Choroid plexus epithelial cell (primary cell): Measurements from ENCODE around the gene HIVEP2.

Experiments
- DNase-seq: peaks from one replicate; pipeline ENCODE4 v3.0.0-alpha.2; 2010; ENCODE audit warnings: low read depth
- H3K4me3 ChIP-seq: 2 replicates; pipeline ENCODE4 v1.5.1; 2011; ENCODE audit warnings: low read depth, mild to moderate bottlenecking, control low read depth, low read length, moderate library complexity
- CTCF ChIP-seq: conservative IDR thresholded peaks from 2 replicates; pipeline ENCODE4 v1.5.1; 2011; ENCODE audit warnings: low read depth, mild to moderate bottlenecking, control low read depth, inconsistent platforms, low read length, moderate library complexity

HIVEP2 gene

GRCh38 chr6:142844065-142844755, 100.8 kb downstream of the HIVEP2 start:
- TF ChIP-seq CTCF, result no peak
- DNase-seq, result peak; percentile 60
- H3K4me3 ChIP-seq, result no peak overlapping the region

- DNase-seq, result no peak
- no peak for TF ChIP-seq CTCF
- no peak overlapping the region for H3K4me3 ChIP-seq
Measured at GRCh38 chr6:142843361-142843760, 101.6 kb downstream of the HIVEP2 start.

- no peak overlapping the region for H3K4me3 ChIP-seq
- DNase-seq, result peak; percentile 69
- TF ChIP-seq CTCF, result no peak
Measured at GRCh38 chr6:142842418-142843261, 102.3 kb downstream of the HIVEP2 start.

GRCh38 chr6:142841915-142842314, 103.1 kb downstream of the HIVEP2 start:
- TF ChIP-seq CTCF, result no peak
- no peak for DNase-seq

GRCh38 chr6:142839686-142840040, 105.3 kb downstream of the HIVEP2 start:
- no peak overlapping the region for H3K4me3 ChIP-seq
- no peak for TF ChIP-seq CTCF
- DNase-seq, result no peak

More at GRCh38 chr6:142841915-142842314, 103.1 kb downstream of the HIVEP2 start:
- H3K4me3 ChIP-seq, result no peak overlapping the region

GRCh38 chr6:142838821-142839685, 105.9 kb downstream of the HIVEP2 start:
- no peak overlapping the region for H3K4me3 ChIP-seq
- TF ChIP-seq CTCF, result no peak
- DNase-seq, result peak; percentile 52
